8988T (cell line): Measurements from ENCODE around the gene PAPOLG.
"Not testable (repeated sequence)": the region's sequence is repeated elsewhere in the genome, so short reads cannot be mapped to it uniquely, and the experiment has no call there.

Experiments
- DNase-seq: peaks from one replicate; pipeline ENCODE4 v3.0.0; 2011

The PAPOLG gene

DNA sequence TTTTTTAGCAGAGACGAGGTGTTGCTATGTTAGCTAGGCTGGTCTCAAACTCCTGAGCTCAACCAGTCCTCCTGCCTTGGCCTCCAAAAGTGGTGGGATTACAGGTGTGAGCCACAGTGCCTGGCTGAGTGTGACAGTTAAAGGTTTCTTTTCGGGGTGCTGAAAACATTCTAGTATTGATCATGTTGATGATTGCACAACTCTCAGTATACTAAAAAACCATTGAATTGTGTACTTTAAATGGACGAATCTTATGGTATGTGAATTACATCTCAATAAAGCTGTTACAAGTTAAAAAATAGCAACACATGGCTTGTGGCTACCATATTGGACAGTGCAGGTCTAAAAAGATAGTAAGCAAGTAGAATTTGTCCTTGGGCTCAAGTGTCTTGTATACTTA lies 22.3 kb downstream of the PAPOLG start:
- DNase-seq: no peak

DNA sequence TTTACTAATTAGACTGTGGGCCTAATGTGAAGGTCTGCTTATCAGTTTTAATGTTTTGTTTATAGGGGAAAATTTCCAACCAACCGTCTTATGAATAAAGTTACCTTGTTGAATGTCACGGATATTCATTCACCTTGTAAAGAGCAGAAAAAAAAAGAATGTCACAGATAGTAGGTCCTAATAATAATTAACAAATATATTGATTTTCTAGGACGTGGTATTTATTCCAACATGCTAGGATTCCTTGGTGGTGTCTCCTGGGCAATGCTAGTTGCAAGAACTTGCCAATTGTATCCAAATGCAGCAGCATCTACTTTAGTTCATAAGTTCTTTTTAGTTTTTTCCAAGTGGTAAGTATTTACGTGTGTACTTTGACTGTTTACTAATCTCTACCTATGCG lies 23.4 kb downstream of the PAPOLG start:
- DNase-seq: no peak

- no peak for DNase-seq
Observed at GRCh38 chr2:60780721-60781120, 24.7 kb downstream of the PAPOLG start.

- no peak for DNase-seq
Observed at GRCh38 chr2:60793169-60793568, 37.1 kb downstream of the PAPOLG start.

GRCh38 chr2:60794271-60794863 lies 38.3 kb downstream of the PAPOLG start:
- no peak for DNase-seq

DNA sequence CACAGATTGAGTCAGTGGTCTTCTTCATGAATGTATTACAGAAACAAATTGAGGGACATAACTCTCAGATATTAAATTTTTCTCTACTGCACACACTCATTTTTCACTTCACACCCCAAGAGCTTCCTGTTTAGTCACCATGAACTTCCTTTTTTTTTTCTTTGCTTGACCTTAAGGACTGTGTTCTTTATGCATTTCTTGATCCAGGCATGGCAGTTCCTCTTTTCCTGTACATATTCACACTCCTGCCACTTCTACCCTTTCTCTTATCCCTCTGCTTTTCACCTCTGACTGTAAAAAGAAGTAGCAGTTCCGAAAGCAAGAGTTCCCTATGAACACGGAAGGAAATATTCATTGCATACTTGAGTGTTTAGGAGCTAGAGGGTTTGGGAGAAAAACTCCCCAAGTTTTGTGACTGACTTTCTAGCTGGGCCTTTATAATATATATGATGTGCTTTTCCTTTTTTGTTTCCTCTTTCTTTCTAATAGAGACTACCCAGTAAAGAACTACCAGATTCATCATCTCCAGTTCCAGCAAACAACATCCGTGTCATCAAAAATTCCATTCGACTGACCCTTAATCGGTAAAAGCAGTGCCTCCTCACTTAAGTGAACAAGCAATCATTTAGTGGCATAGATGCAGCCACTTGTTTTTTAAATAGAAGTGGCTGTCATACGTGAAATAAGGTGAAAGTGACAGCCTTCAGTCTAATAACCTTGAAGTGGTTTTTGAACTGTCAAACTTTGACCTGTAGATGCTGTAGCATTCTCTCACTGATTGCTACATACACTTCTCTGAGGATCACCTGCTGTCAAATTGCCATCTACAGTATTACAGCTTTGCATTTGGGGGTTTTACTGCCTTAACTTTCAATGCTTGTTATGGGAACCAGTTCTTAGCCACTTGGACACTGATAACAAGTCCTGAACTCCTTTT lies 40.8 kb downstream of the PAPOLG start:
- DNase-seq: no peak

DNA sequence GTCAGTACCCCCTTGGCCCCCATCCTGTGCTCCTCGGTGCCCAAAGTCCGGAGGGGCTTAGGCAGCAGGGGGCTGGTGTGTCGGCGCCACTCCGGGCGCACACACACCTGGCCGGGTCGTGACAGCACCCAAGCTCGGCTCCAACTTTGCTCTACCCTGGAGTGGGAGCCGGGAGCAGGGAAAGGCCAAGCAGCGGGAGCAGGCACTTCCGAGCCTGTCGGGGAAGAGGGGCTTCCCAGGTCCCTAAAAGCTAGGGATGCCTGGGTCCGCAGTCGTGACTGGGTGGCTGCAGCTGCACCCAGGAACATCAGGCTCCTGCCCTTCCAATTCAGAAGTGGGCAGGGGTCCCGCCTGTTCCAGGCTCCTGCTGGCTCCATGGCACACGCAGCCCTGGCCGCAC lies 48.4 kb downstream of the PAPOLG start:
- DNase-seq: no peak

- DNase-seq: no peak
Observed at GRCh38 chr2:60806595-60806987, 50.5 kb downstream of the PAPOLG start.

GRCh38 chr2:60806988-60807681 lies 51.1 kb downstream of the PAPOLG start:
- no peak for DNase-seq

DNA sequence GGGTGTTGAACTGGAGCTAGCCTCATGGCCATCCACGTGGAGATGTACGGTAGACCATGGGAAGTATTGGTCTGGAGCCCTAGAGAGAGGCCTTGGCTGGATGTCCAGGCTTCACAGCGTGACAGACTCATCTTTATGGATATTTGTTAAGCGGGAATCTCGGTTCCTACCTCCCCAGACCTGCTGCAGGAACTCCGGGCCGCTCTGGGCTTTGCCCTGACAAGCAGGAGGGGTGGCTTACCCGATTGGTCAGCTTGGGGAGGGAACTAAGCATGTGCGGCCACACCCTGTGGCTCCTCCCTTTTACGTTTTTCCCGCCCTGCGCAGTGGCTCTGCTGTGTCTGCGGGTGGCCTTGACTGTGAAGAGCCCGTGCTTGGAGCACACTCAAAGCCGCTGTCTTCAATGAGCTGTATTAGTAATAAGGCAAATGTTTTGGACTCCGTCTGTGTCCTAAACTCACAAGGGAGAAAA lies 52.3 kb downstream of the PAPOLG start:
- no peak for DNase-seq

- no peak for DNase-seq
Observed at GRCh38 chr2:60811491-60812375, 55.7 kb downstream of the PAPOLG start.

DNA sequence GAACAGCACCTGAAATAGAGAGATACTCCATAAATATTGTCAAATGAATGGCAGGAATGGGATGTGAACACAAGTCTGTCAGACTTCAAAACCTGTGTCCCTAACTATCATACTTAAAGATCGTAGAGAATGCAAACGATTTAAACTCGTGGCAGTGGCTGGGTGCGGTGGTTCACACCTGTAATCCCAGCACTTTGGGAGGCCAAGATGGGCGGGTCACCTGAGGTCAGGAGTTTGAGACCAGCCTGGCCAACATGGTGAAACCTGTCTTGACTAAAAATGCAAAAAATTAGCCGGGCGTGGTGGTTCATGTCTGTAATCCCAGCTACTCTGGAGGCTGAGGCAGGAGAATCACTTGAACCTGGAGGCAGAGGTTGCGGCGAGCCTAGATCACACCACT lies 61.1 kb downstream of the PAPOLG start:
- not testable (repeated sequence) for DNase-seq

GRCh38 chr2:60818272-60818671 lies 62.2 kb downstream of the PAPOLG start:
- no peak for DNase-seq

GRCh38 chr2:60819155-60819862 lies 63.2 kb downstream of the PAPOLG start:
- no peak for DNase-seq

DNA sequence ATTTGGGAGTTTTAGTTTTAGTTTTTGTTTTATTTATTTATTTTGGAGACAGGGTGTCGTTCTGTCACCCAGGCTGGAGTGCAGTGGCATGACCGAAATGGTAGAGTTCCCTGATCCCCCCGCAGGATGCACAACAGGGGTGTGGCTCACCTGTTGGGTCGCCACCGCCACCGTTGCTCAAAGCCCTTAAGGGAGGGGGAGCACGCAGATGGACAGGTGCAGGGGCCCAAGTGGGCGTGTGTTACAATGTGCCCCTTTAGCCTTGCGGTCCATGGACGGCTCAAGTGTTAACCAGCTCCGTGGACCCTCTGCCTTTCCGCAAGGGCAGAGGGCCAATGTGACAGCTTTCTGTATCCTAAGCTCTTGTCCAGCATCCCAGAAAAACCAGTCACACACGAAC lies 63.9 kb downstream of the PAPOLG start:
- no peak for DNase-seq

DNA sequence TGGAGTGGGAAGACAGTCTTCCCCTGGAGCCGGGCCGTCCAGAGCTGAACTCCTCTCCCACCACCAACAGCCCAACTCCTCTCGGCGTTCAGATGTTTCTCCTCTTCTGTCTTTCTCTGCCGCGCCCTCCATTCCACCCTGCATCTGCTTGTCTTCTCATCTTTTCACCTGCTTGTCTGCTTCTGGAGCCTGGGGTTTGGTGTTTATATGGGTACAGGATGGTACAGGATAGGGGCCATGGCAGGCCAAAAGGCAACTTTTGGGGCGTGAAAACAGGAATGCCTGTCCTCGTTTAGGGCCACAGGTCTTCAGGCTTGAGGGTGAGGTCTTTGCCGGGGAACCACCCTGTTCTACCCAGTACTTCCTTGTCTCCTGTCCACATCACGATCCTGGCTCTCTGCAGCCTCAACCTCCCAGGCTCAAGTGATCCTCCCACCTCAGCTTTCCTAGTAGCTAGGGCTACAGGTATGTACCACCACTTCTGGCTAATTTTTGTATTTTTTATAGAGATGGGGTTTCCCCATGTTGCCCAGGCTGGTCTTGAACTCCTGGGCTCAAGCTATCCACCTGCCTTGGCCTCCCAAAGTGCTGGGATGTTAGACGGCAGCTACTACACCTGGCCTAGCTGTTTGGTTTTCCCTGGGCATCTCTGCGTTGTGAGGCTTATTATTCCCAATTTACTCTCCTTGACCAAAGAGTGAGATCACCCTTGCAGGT lies 64.5 kb downstream of the PAPOLG start:
- no peak for DNase-seq

- DNase-seq: no peak
Observed at GRCh38 chr2:60821133-60821469, 65.0 kb downstream of the PAPOLG start.

DNA sequence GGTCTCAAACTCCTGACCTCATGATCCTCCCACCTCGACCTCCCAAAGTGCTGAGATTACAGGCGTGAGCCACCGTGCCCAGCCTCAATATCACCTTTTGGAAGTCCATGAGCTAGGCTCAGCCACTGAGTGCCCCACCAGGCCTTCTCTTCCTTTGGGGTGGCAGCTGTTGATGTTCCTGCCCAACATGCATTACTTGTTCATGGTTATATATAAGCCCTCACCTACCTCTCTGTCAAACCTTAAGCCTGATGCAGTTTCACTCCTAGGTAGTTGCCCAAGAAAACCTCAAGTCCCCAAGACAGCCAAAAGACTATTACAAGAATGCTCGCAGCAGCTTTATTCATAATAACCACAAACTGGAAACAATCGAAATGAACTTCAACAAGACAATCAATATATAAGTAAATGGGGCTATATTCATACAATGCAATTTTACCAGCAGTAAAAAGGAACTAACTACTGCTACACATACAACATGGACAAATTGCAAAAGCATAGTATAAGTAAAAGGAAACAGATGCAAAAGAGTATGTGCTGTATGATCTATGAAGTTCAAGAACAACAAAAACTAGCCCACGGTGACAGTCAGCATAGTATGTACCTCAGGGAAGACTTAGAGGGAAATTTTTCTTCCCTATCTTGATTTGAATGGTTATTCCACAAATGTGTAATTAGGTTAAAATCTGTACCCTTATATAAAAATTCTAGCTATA lies 65.7 kb downstream of the PAPOLG start:
- no peak for DNase-seq

DNA sequence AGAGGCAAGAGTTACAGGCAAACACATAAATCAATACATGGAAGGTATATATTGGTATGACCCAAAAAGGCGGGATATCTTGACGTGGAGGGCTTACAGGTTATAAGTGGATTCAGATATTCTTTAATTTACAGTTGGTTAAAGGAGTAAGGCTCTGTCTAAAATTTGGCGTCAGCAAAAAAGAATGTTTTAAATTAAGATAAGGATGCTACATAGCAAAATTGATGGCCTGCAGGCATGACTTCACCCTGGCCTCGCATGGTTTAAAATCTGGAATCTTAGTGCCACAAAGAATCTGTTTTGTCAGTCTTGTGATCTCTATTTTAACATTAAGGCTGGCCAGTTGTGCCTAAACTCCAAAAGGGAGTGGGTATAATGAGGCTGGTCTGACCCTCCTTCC lies 66.9 kb downstream of the PAPOLG start:
- DNase-seq: no peak

DNA sequence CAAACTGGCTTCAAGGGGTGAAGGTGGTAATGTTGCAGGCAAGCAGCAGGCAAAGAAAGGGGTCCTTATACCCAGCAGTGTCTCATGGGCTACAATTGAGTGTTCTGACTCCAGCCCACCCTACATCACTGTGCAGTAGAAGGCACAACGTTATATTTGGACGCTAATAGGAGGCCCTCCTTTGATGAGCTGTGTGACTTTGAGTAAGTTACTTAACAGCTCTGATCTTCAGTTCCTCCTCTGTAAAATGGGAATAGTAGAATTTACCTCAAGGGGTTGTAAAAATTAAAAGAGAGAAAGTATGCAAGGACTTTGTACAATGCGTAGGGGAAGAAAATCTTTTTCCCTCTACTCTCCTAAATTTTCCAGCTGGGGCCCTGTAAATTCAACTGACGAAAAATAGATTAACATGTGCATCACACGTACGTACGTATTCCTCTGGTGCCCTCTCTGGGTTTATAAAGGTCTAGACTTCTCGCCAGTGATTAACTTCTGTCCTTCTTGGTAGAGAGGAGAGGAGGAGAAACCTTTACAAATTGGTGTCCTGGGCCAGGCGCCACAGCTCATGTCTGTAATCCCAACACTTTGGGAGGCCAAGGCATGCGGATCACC lies 67.7 kb downstream of the PAPOLG start:
- no peak for DNase-seq
